PC-3 (cell line): ENCODE results near the gene FKBP1A. TPM values are rescaled to one million over a fixed set of nuclear protein-coding genes. Genes with fewer than 3 reads are reported as not detected.

Source experiments
- ATAC-seq: fragments of 200-7000 bp; cut with Tn5 transposase; 2 replicates; pipeline ENCODE4 v1.9.1; 2020; ENCODE audit warnings: mild to moderate bottlenecking, moderate library complexity
- BruUV-seq: library from RNA; stranded (reverse); fragments of 400-500 nt; replicated peaks from 2 replicates; lab custom pipeline; 2021; lab: Mats Ljungman, UMichigan
- CTCF ChIA-PET: fragments of 300-600 bp; sonication (Branson Sonifier 250); formaldehyde crosslinking; loops from one replicate; lab custom pipeline; 2022; ENCODE audit warnings: antibody characterized with exemption; lab: Charles Lee
- POLR2A ChIA-PET: fragments of 300-600 bp; sonication (Branson Sonifier 250); formaldehyde crosslinking; loops from one replicate; lab custom pipeline; 2022; ENCODE audit warnings: antibody characterized with exemption; ENCODE audit not compliant: unreplicated experiment; lab: Charles Lee
- DNase-seq: peaks from one replicate; pipeline ENCODE4 v3.0.0-alpha.2; 2015
- H2AFZ ChIP-seq: fragments of 300-600 bp; sonication (generic); 2 replicates; pipeline ENCODE4 v1.6.0; 2016; ENCODE audit warnings: antibody characterized with exemption, low read length
- H3F3A ChIP-seq: fragments of 300-600 bp; sonication (generic); one replicate; pipeline ENCODE4 v1.6.0; 2017; ENCODE audit warnings: antibody characterized with exemption, low read length, control low read depth, mild to moderate bottlenecking; ENCODE audit not compliant: unreplicated experiment
- H3K27ac ChIP-seq: fragments of 300-600 bp; sonication (generic); 2 replicates; pipeline ENCODE4 v1.5.1; 2016; ENCODE audit warnings: mild to moderate bottlenecking, low read length
- H3K27me3 ChIP-seq: fragments of 300-600 bp; sonication (generic); 2 replicates; pipeline ENCODE4 v1.6.1; 2016; ENCODE audit warnings: low read length, mixed read lengths
- H3K36me3 ChIP-seq: fragments of 300-600 bp; sonication (generic); 2 replicates; pipeline ENCODE4 v1.6.1; 2016; ENCODE audit warnings: low read depth, mixed run types, low read length, mixed read lengths
- H3K4me1 ChIP-seq: fragments of 300-600 bp; sonication (generic); 2 replicates; pipeline ENCODE4 v1.5.1; 2016; ENCODE audit warnings: low read length; ENCODE audit not compliant: insufficient read depth
- H3K4me2 ChIP-seq: fragments of 300-600 bp; sonication (generic); 2 replicates; pipeline ENCODE4 v1.6.0; 2016; ENCODE audit warnings: low read length
- H3K4me3 ChIP-seq: fragments of 300-600 bp; sonication (generic); 2 replicates; pipeline ENCODE4 v1.5.1; 2016; ENCODE audit warnings: mild to moderate bottlenecking, low read length, mixed read lengths
- H3K79me2 ChIP-seq: fragments of 300-600 bp; sonication (generic); 2 replicates; pipeline ENCODE4 v1.6.1; 2017; ENCODE audit warnings: low read length, mixed read lengths
- H3K9ac ChIP-seq: fragments of 300-600 bp; sonication (generic); 2 replicates; pipeline ENCODE4 v1.6.0; 2016; ENCODE audit warnings: mild to moderate bottlenecking, low read length
- H3K9me2 ChIP-seq: fragments of 300-600 bp; sonication (generic); replicated peaks from 2 replicates; pipeline ENCODE4 v1.6.1; 2016; ENCODE audit warnings: mixed run types, low read length, mixed read lengths
- H3K9me3 ChIP-seq: fragments of 300-600 bp; sonication (generic); 2 replicates; pipeline ENCODE4 v1.6.1; 2016; ENCODE audit warnings: low read length, mixed read lengths
- H4K20me1 ChIP-seq: fragments of 300-600 bp; sonication (generic); 2 replicates; pipeline ENCODE4 v1.6.1; 2016; ENCODE audit warnings: low read length, mixed read lengths
- EZH2 ChIP-seq: fragments of 300-600 bp; sonication (generic); IDR thresholded peaks from one replicate; pipeline ENCODE4 v1.6.1; 2017; ENCODE audit warnings: antibody characterized with exemption, mild to moderate bottlenecking, low read length; ENCODE audit not compliant: unreplicated experiment
- EZH2phosphoT487 ChIP-seq: fragments of 300-600 bp; sonication (generic); IDR thresholded peaks from 2 replicates; pipeline ENCODE4 v1.6.1; 2018; ENCODE audit warnings: mild to moderate bottlenecking, antibody characterized with exemption, low read length, borderline replicate concordance
- intact Hi-C: fragments of 100-400 bp; cut with micrococcal nuclease; formaldehyde crosslinking; loops from 2 replicates; pipeline ENCODE4 v1.9.0; 2023
- total RNA-seq: library from RNA; depleted of rRNA; stranded (reverse); fragments of >200 nt; gene quantifications from 2 replicates; pipeline ENCODE4 v1.2.3, GENCODE V29; 2014
- TF ChIP-seq, protein P1 (sequence below): fragments of 300-600 bp; sonication (generic); conservative IDR thresholded peaks from 2 replicates; pipeline ENCODE4 v1.5.1; 2017; ENCODE audit warnings: antibody characterized with exemption, low read depth, mild to moderate bottlenecking, low read length

Gene FKBP1A
- total RNA-seq, 1 experiment from 2014 or later: 178 TPM

DNA sequence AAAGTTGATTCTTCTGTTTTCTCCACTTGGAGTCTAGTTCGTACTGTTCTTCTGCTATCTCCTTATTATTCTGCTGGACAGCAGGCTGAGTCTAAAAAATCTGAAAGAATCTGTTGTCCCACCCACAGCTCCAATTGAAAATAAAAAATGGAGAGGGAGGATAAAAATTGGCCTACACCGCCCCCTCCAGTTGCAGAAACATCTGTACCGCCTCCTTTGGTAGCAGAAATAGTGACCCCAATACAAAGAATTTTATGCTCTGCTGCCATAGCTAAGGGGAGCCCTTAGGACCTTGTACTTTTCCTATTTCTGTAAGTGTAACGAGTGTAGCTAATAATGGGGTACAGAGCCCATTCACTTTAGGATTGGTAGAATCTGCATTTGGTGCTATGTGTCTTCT is 4.9 kb upstream of the FKBP1A start:
- peaks cover 7% of the 10 kb centered on the region for H3K79me2 ChIP-seq
- no peaks in the 10 kb centered on the region for H3K27me3 ChIP-seq
- ChIA-PET POLR2A (no interaction called here), CTCF (interaction anchor here (0.5 kb wide), 1 partner anchor 440 kb away, joined by 4 read pairs; no protein-coding TSS in a partner anchor)
- no peaks in the 10 kb centered on the region for H3K9me3 ChIP-seq
- H3K27ac ChIP-seq: no peak overlapping the region
- H2AFZ ChIP-seq: no peak overlapping the region
- H3K4me2 ChIP-seq: no peak overlapping the region
- H3K9me2 ChIP-seq: no peaks in the 10 kb centered on the region
- no peak overlapping the region for H3K9ac ChIP-seq
- no peaks in the 10 kb centered on the region for H4K20me1 ChIP-seq
- no peak overlapping the region for H3K4me3 ChIP-seq
- no peak for DNase-seq
- peaks cover 79% of the 10 kb centered on the region for H3K4me1 ChIP-seq
- ATAC-seq: no peak
- peaks cover 8% of the 10 kb centered on the region for H3F3A ChIP-seq
- intact Hi-C loops: no loop called here
- no peaks in the 10 kb centered on the region for H3K36me3 ChIP-seq
- no peak for TF ChIP-seq EZH2
- TF ChIP-seq, protein P1, sequence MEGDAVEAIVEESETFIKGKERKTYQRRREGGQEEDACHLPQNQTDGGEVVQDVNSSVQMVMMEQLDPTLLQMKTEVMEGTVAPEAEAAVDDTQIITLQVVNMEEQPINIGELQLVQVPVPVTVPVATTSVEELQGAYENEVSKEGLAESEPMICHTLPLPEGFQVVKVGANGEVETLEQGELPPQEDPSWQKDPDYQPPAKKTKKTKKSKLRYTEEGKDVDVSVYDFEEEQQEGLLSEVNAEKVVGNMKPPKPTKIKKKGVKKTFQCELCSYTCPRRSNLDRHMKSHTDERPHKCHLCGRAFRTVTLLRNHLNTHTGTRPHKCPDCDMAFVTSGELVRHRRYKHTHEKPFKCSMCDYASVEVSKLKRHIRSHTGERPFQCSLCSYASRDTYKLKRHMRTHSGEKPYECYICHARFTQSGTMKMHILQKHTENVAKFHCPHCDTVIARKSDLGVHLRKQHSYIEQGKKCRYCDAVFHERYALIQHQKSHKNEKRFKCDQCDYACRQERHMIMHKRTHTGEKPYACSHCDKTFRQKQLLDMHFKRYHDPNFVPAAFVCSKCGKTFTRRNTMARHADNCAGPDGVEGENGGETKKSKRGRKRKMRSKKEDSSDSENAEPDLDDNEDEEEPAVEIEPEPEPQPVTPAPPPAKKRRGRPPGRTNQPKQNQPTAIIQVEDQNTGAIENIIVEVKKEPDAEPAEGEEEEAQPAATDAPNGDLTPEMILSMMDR: peak; percentile 35; the same call in 1 of the 2 replicates
- BruUV-seq: no TSS peak

DNA sequence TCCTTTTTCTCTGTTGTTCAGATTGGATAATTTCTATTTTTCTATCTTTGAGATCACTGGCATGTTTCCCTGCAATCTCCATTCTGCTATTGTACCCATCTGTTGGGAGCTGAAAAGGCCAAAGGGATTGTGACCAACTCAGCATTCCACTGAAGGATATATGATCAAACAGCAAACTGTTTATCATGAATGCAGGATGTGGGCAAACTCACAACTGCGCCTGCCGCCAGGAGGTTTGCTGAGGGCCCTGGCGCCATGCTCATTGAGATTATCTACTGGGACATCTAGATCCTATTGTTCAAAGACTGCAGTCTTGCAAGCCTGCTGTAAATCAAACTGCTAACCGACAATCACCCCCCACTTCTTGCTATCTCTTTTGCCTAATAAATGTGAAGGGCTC is 3.8 kb upstream of the FKBP1A start:
- no peak for ATAC-seq
- Histone ChIP-seq H3F3A (peaks cover 8% of the 10 kb centered on the region), H3K79me2 (peaks cover 17% of the 10 kb centered on the region), H3K9me3 (no peaks in the 10 kb centered on the region), H2AFZ (peak overlapping the region; percentile 36), H3K4me1 (peaks cover 68% of the 10 kb centered on the region), H3K36me3 (no peaks in the 10 kb centered on the region), H3K9ac (no peak overlapping the region), H3K27me3 (no peaks in the 10 kb centered on the region), H3K4me3 (peak overlapping the region; percentile 16), H3K27ac (peak overlapping the region; percentile 71), H3K4me2 (peak overlapping the region; percentile 43), H3K9me2 (no peaks in the 10 kb centered on the region), H4K20me1 (peaks cover 6% of the 10 kb centered on the region)
- CTCF ChIA-PET: no interaction called here
- BruUV-seq: no TSS peak
- TF ChIP-seq, protein P1: no peak
- intact Hi-C loops: no loop called here
- no peak for DNase-seq
- POLR2A ChIA-PET: no interaction called here

DNA sequence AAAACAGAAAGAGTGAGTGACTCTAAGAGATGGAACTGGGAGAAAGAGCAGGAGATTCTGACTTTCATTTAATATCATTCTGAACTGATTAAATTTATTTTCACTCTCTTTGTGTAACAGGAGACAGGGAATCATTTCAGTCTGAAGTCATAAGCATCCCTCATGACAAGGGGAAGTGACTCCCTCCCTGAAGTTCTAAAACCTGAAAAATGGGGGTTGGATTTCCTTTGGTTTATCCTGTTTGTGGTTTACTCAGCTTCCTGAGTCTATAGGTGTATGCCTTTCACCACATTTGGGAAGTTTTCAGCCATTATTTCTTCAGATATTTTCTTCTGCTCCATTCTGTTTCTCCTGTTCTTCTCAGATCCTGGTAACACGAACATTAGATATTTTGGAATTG is 3.4 kb upstream of the FKBP1A start:
- H3K4me3 ChIP-seq: peak overlapping the region; percentile 16
- DNase-seq: peak; percentile 86
- peaks cover 8% of the 10 kb centered on the region for H3F3A ChIP-seq
- H3K4me2 ChIP-seq: peak overlapping the region; percentile 43
- TF ChIP-seq, protein P1: no peak
- no peak for TF ChIP-seq EZH2phosphoT487
- no peak for TF ChIP-seq EZH2
- no TSS peak for BruUV-seq
- H3K27me3 ChIP-seq: no peaks in the 10 kb centered on the region
- no peaks in the 10 kb centered on the region for H3K9me3 ChIP-seq
- no peak overlapping the region for H3K9ac ChIP-seq
- peak; percentile 3 for ATAC-seq
- peak overlapping the region; percentile 36 for H2AFZ ChIP-seq
- peak overlapping the region; percentile 71 for H3K27ac ChIP-seq
- no peaks in the 10 kb centered on the region for H3K9me2 ChIP-seq
- no peaks in the 10 kb centered on the region for H3K36me3 ChIP-seq
- ChIA-PET POLR2A (no interaction called here), CTCF (no interaction called here)
- intact Hi-C loops: no loop called here
- H3K79me2 ChIP-seq: peaks cover 22% of the 10 kb centered on the region
- H4K20me1 ChIP-seq: peaks cover 10% of the 10 kb centered on the region
- H3K4me1 ChIP-seq: peaks cover 67% of the 10 kb centered on the region
